GM18505 (cell line): ENCODE data around the gene AMT.

Experiments used
- ATAC-seq: cut with Tn5 transposase; IDR thresholded peaks from one replicate; pipeline ENCODE4 v1.9.1; 2021; ENCODE audit not compliant: unreplicated experiment
- POLR2A ChIP-seq: IDR thresholded peaks from 4 replicates; pipeline ENCODE4 v1.6.1; 2011; ENCODE audit warnings: borderline replicate concordance; ENCODE audit not compliant: insufficient read depth, insufficient read length; ENCODE audit errors: extremely low read depth

The AMT gene

GRCh38 chr3:49422379-49423248, at the start of gene AMT:
Gene AMT, minus strand, starts transcription at chr3:49422473. Its CDS starts 23 bp downstream, at chr3:49422450.
- no peak for TF ChIP-seq POLR2A
- no peak for ATAC-seq

GRCh38 chr3:49470714-49471420, 48.6 kb upstream of the AMT start:
- ATAC-seq = peak; percentile 20
- TF ChIP-seq POLR2A = no peak

- peak; percentile 86 for TF ChIP-seq POLR2A
- ATAC-seq = peak; percentile 81
Measured at GRCh38 chr3:49469936-49470713, 47.9 kb upstream of the AMT start, which contains the start of gene DAG1. Gene DAG1, plus strand, starts transcription at chr3:49470267. Its CDS starts 40,268 bp downstream, at chr3:49510535.

GRCh38 chr3:49469037-49469935, 47.0 kb upstream of the AMT start:
- ATAC-seq = no peak
- no peak for TF ChIP-seq POLR2A

GRCh38 chr3:49466085-49466484, 43.8 kb upstream of the AMT start:
- no peak for ATAC-seq
- no peak for TF ChIP-seq POLR2A

GRCh38 chr3:49465270-49466034, 43.2 kb upstream of the AMT start:
- no peak for TF ChIP-seq POLR2A
- ATAC-seq = no peak

- no peak for TF ChIP-seq POLR2A
- no peak for ATAC-seq
Measured at GRCh38 chr3:49462222-49462621, 39.9 kb upstream of the AMT start.

GRCh38 chr3:49461443-49462171, 39.3 kb upstream of the AMT start:
- no peak for TF ChIP-seq POLR2A
- no peak for ATAC-seq

- ATAC-seq = no peak
- TF ChIP-seq POLR2A = no peak
Measured at GRCh38 chr3:49460956-49461355, 38.7 kb upstream of the AMT start.

- ATAC-seq = no peak
- TF ChIP-seq POLR2A = no peak
Measured at GRCh38 chr3:49460188-49460890, 38.1 kb upstream of the AMT start.
